H9 (cell line): ENCODE measurements around the gene SDHA. TPM values are rescaled to one million over a fixed set of nuclear protein-coding genes. Genes with fewer than 3 reads are reported as not detected.
"Not testable (repeated sequence)": the region's sequence is repeated elsewhere in the genome, so short reads cannot be mapped to it uniquely, and the experiment has no call there.

Source experiments
- DNase-seq: peaks from one replicate; pipeline ENCODE4 v3.0.0-alpha.2; 2017
- H2AFZ ChIP-seq: one replicate; pipeline ENCODE4 v1.6.1; 2013; ENCODE audit warnings: mild to moderate bottlenecking, low read length, control low read depth, moderate library complexity
- H2AK5ac ChIP-seq: 2 replicates; pipeline ENCODE4 v1.6.1; 2013; ENCODE audit warnings: low read length, control low read depth, mixed read lengths; ENCODE audit not compliant: insufficient read length
- H2BK120ac ChIP-seq: one replicate; pipeline ENCODE4 v1.6.1; 2013; ENCODE audit warnings: low read depth, mild to moderate bottlenecking, low read length, control low read depth, inconsistent platforms; ENCODE audit not compliant: poor library complexity, severe bottlenecking
- H2BK12ac ChIP-seq: 2 replicates; pipeline ENCODE4 v1.6.1; 2013; ENCODE audit warnings: low read length, control low read depth, mixed read lengths, low read depth; ENCODE audit not compliant: insufficient read length
- H2BK15ac ChIP-seq: 2 replicates; pipeline ENCODE4 v1.6.1; 2013; ENCODE audit warnings: low read depth, low read length, control low read depth
- H2BK20ac ChIP-seq: one replicate; pipeline ENCODE4 v1.6.1; 2013; ENCODE audit warnings: low read depth, mild to moderate bottlenecking, low read length, control low read depth, inconsistent platforms; ENCODE audit not compliant: poor library complexity, severe bottlenecking
- H2BK5ac ChIP-seq: 2 replicates; pipeline ENCODE4 v1.6.1; 2013; ENCODE audit warnings: low read length, control low read depth, mixed read lengths; ENCODE audit not compliant: insufficient read length
- H3K14ac ChIP-seq: 2 replicates; pipeline ENCODE4 v1.6.1; 2013; ENCODE audit warnings: low read length, control low read depth; ENCODE audit not compliant: insufficient read depth
- H3K18ac ChIP-seq: 2 replicates; pipeline ENCODE4 v1.6.1; 2013; ENCODE audit warnings: low read depth, mild to moderate bottlenecking, mixed read lengths, low read length, control low read depth; ENCODE audit not compliant: insufficient read length
- H3K23ac ChIP-seq: 2 replicates; pipeline ENCODE4 v1.6.1; 2013; ENCODE audit warnings: low read length, control low read depth, mixed read lengths, low read depth; ENCODE audit not compliant: insufficient read length
- H3K23me2 ChIP-seq: 2 replicates; pipeline ENCODE4 v1.6.1; 2013; ENCODE audit warnings: low read depth, mild to moderate bottlenecking, mixed read lengths, low read length, control low read depth; ENCODE audit not compliant: insufficient read length, poor library complexity, severe bottlenecking
- H3K27ac ChIP-seq: 2 replicates; pipeline ENCODE4 v1.5.1; 2013; ENCODE audit warnings: low read length, control low read depth, mixed read lengths, low read depth; ENCODE audit not compliant: insufficient read length
- H3K27me3 ChIP-seq: 2 replicates; pipeline ENCODE4 v1.6.1; 2013; ENCODE audit warnings: low read length, control low read depth, inconsistent platforms; ENCODE audit not compliant: insufficient read depth
- H3K4ac ChIP-seq: 2 replicates; pipeline ENCODE4 v1.6.1; 2013; ENCODE audit warnings: low read depth, mild to moderate bottlenecking, control low read depth, inconsistent platforms, low read length, moderate library complexity
- H3K4me1 ChIP-seq: 2 replicates; pipeline ENCODE4 v1.6.1; 2013; ENCODE audit warnings: low read length, control low read depth, inconsistent platforms; ENCODE audit not compliant: insufficient read depth
- H3K4me2 ChIP-seq: 2 replicates; pipeline ENCODE4 v1.6.1; 2013; ENCODE audit warnings: low read length, control low read depth, mixed read lengths; ENCODE audit not compliant: insufficient read length, insufficient read depth
- H3K56ac ChIP-seq: 2 replicates; pipeline ENCODE4 v1.6.1; 2013; ENCODE audit warnings: low read depth, mild to moderate bottlenecking, mixed read lengths, low read length, control low read depth; ENCODE audit not compliant: insufficient read length
- H3K79me1 ChIP-seq: 2 replicates; pipeline ENCODE4 v1.6.1; 2013; ENCODE audit warnings: low read depth, mild to moderate bottlenecking, moderate library complexity, low read length, control low read depth, inconsistent platforms; ENCODE audit not compliant: insufficient read depth, poor library complexity, severe bottlenecking
- H3K79me2 ChIP-seq: 2 replicates; pipeline ENCODE4 v1.6.1; 2013; ENCODE audit warnings: low read length, control low read depth, inconsistent platforms; ENCODE audit not compliant: insufficient read depth
- H3K9ac ChIP-seq: 2 replicates; pipeline ENCODE4 v1.6.1; 2013; ENCODE audit warnings: low read length, control low read depth, mixed read lengths; ENCODE audit not compliant: insufficient read length; ENCODE audit errors: extremely low read depth
- H3K9me3 ChIP-seq: one replicate; pipeline ENCODE4 v1.6.1; 2013; ENCODE audit warnings: low read depth, low read length, inconsistent platforms; ENCODE audit not compliant: control insufficient read depth
- H3T11ph ChIP-seq: one replicate; pipeline ENCODE4 v1.6.1; 2013; ENCODE audit warnings: mild to moderate bottlenecking, low read length, control low read depth, inconsistent platforms
- H4K20me1 ChIP-seq: one replicate; pipeline ENCODE4 v1.6.1; 2013; ENCODE audit not compliant: control insufficient read depth, insufficient read length, insufficient read depth
- H4K5ac ChIP-seq: 2 replicates; pipeline ENCODE4 v1.6.1; 2013; ENCODE audit warnings: low read depth, mild to moderate bottlenecking, mixed read lengths, low read length, control low read depth; ENCODE audit not compliant: insufficient read length
- H4K8ac ChIP-seq: replicated peaks from 2 replicates; pipeline ENCODE4 v1.6.1; 2013; ENCODE audit warnings: low read length, control low read depth, mixed read lengths, low read depth; ENCODE audit not compliant: insufficient read length
- H4K91ac ChIP-seq: 2 replicates; pipeline ENCODE4 v1.6.1; 2013; ENCODE audit warnings: low read depth, mild to moderate bottlenecking, moderate library complexity, mixed read lengths, low read length, control low read depth; ENCODE audit not compliant: insufficient read length
- H3K27ac Mint-ChIP-seq, 3 experiments: 2 replicates in 2 of 3; 3 replicates in 1 of 3; pipeline ENCODE4 v1.8.0; 2020 to 2021; ENCODE audit warnings: mixed read lengths in 3 of 3, mild to moderate bottlenecking in 1 of 3, moderate library complexity in 1 of 3
- H3K27me3 Mint-ChIP-seq: 2 replicates; pipeline ENCODE4 v1.8.0; 2021; ENCODE audit warnings: low read depth, mild to moderate bottlenecking, moderate library complexity, mixed read lengths
- H3K36me3 Mint-ChIP-seq, 3 experiments: 2 replicates in 2 of 3; 3 replicates in 1 of 3; pipeline ENCODE4 v1.8.0; 2020 to 2021; ENCODE audit warnings: low read depth in 3 of 3, mixed read lengths in 3 of 3; ENCODE audit not compliant: insufficient read depth in 1 of 3
- H3K4me1 Mint-ChIP-seq, 2 experiments: 2 replicates each; pipeline ENCODE4 v1.8.0; 2020; ENCODE audit warnings: mixed read lengths in 2 of 2
- H3K4me3 Mint-ChIP-seq, 2 experiments: 2 replicates in 1 of 2; 3 replicates in 1 of 2; pipeline ENCODE4 v1.8.0; 2020 to 2021; ENCODE audit warnings: mild to moderate bottlenecking in 2 of 2, mixed read lengths in 2 of 2, moderate library complexity in 1 of 2
- H3K9me3 Mint-ChIP-seq, 2 experiments: 2 replicates in 1 of 2; 3 replicates in 1 of 2; pipeline ENCODE4 v1.8.0; 2020; ENCODE audit warnings: mild to moderate bottlenecking in 2 of 2, mixed read lengths in 2 of 2, moderate library complexity in 1 of 2
- WGBS: extraction: QIAGEN DNeasy Blood & Tissue Kit; methylation state at CpG from one replicate; pipeline ENCODE4 v1.1.7; 2013; ENCODE audit warnings: missing lambda C conversion rate, low lambda C conversion rate, mixed read lengths; ENCODE audit not compliant: insufficient read length; ENCODE audit errors: extremely low coverage; 5-methylcytosine and 5-hydroxymethylcytosine counted together
- total RNA-seq: library from RNA; stranded (reverse); gene quantifications from 2 replicates; pipeline ENCODE4 v1.2.1, GENCODE V29; 2021

Gene SDHA
- total RNA-seq, 1 experiment from 2014 or later = 84.8 TPM

GRCh38 chr5:237931-238330, 19.8 kb downstream of the SDHA start:
- H3K27ac Mint-ChIP-seq, H2BK5ac ChIP-seq, H3K4me2 ChIP-seq, H3K23me2 ChIP-seq, H3K27ac ChIP-seq, H4K8ac ChIP-seq, H3K4me1 ChIP-seq, H3K79me2 ChIP-seq, H2BK15ac ChIP-seq, H2BK20ac ChIP-seq, H4K91ac ChIP-seq, H3K79me1 ChIP-seq, H3K18ac ChIP-seq, DNase-seq, H3K4me3 Mint-ChIP-seq, H2BK12ac ChIP-seq, H3K4ac ChIP-seq, H4K20me1 ChIP-seq, H3K14ac ChIP-seq, H3K23ac ChIP-seq, H3K4me1 Mint-ChIP-seq, H2BK120ac ChIP-seq, H3K27me3 ChIP-seq, H3T11ph ChIP-seq, H2AFZ ChIP-seq, H3K9ac ChIP-seq, H3K56ac ChIP-seq, H2AK5ac ChIP-seq, H4K5ac ChIP-seq, H3K27me3 Mint-ChIP-seq: not testable (repeated sequence)
- peaks cover 17% of the 10 kb centered on the region for H3K9me3 ChIP-seq
- no CpG with 5 or more reads among the region's 8 CpGs for WGBS
- H3K36me3 Mint-ChIP-seq = peaks cover 70 to 93% (median 79%) of the 10 kb centered on the region in 3 experiments
- H3K9me3 Mint-ChIP-seq = peaks cover 21 to 23% of the 10 kb centered on the region in 2 experiments

GRCh38 chr5:240550-240949, 22.4 kb downstream of the SDHA start:
- not testable (repeated sequence) for H3K27me3 ChIP-seq, H3K79me2 ChIP-seq, H3K9ac ChIP-seq, H3K27me3 Mint-ChIP-seq, DNase-seq, H2AK5ac ChIP-seq, H3K14ac ChIP-seq, H4K91ac ChIP-seq, H3K4me1 Mint-ChIP-seq, H3K27ac Mint-ChIP-seq, H3K4me3 Mint-ChIP-seq, H3K27ac ChIP-seq, H3K18ac ChIP-seq, H2BK15ac ChIP-seq, H2BK20ac ChIP-seq, H2AFZ ChIP-seq, H2BK120ac ChIP-seq, H3K4ac ChIP-seq, H2BK5ac ChIP-seq, H3K23me2 ChIP-seq, H3K4me2 ChIP-seq, H3K4me1 ChIP-seq, H4K8ac ChIP-seq, H2BK12ac ChIP-seq, H4K5ac ChIP-seq, H3K79me1 ChIP-seq, H3K56ac ChIP-seq, H3T11ph ChIP-seq, H4K20me1 ChIP-seq, H3K23ac ChIP-seq
- H3K9me3 ChIP-seq = peaks cover 17% of the 10 kb centered on the region
- H3K36me3 Mint-ChIP-seq = peaks cover 68 to 88% (median 77%) of the 10 kb centered on the region in 3 experiments
- peaks cover 21 to 23% of the 10 kb centered on the region in 2 experiments for H3K9me3 Mint-ChIP-seq
- no CpG with 5 or more reads among the region's 7 CpGs for WGBS
